ENCODE data around the gene OR2S2. TPM values are rescaled to one million over a fixed set of nuclear protein-coding genes. Genes with fewer than 3 reads are reported as not detected.

OR2S2 gene
- total RNA-seq, 2 experiments from 2014 or later: not detected

- CTCF ChIA-PET (ENCODE audit: unreplicated experiment): no interaction called here
- intact Hi-C loops (cut with micrococcal nuclease; ENCODE audit: unreplicated experiment): no loop called here
- no TSS peak for BruUV-seq (replicated peaks)
These were observed 32.2 kb upstream of the OR2S2 start for GRCh38 chr9:35990155-35990554.

GRCh38 chr9:35984021-35984420 is 26.1 kb upstream of the OR2S2 start:
- no peak for DNase-seq (ENCODE audit: low spot score)
- ChIA-PET POLR2A (interaction anchor here (1.7 kb wide), 1 partner anchor 11 kb away, joined by 10 read pairs; no protein-coding TSS in a partner anchor), CTCF (ENCODE audit: unreplicated experiment) (interaction anchor here (1.1 kb wide), 1 partner anchor 23 kb away, joined by 3 read pairs; no protein-coding TSS in a partner anchor)
- Histone ChIP-seq H3K4me1 (ENCODE audit: insufficient read depth, low read length, poor library complexity, severe bottlenecking) (peaks cover 11% of the 10 kb centered on the region), H3K9me3 (ENCODE audit: low read length) (no peaks in the 10 kb centered on the region), H3K79me2 (ENCODE audit: insufficient read depth, low read depth, low read length) (no peaks in the 10 kb centered on the region), H2AFZ (ENCODE audit: low read length) (no peak overlapping the region), H4K20me1 (ENCODE audit: insufficient read depth, low read length) (no peaks in the 10 kb centered on the region), H3K36me3 (ENCODE audit: insufficient read depth, low read length) (no peaks in the 10 kb centered on the region), H3K4me3 (ENCODE audit: low read depth, low read length, poor library complexity, severe bottlenecking) (no peak overlapping the region), H3K27ac (ENCODE audit: low read depth, low read length, poor library complexity, severe bottlenecking) (no peak overlapping the region), H3K4me2 (ENCODE audit: low read length) (no peak overlapping the region), H3K9me2 (ENCODE audit: insufficient read depth, low read length) (no peaks in the 10 kb centered on the region)
- intact Hi-C loops (cut with micrococcal nuclease; ENCODE audit: unreplicated experiment): no loop called here
- no peak for TF ChIP-seq EZH2phosphoT487 (IDR thresholded peaks at IDR 0.05; ENCODE audit: borderline replicate concordance, low read depth, low read length)
- no peak for TF ChIP-seq CTCF (conservative IDR thresholded peaks at IDR 0.05; ENCODE audit: low read length)
- no TSS peak for BruUV-seq (replicated peaks)

More at GRCh38 chr9:35990155-35990554, 32.2 kb upstream of the OR2S2 start:
- Histone ChIP-seq H3K4me2 (ENCODE audit: low read length) (no peak overlapping the region), H3K36me3 (ENCODE audit: insufficient read depth, low read length) (no peaks in the 10 kb centered on the region), H3K9me2 (ENCODE audit: insufficient read depth, low read length) (no peaks in the 10 kb centered on the region), H3K4me3 (ENCODE audit: low read depth, low read length, poor library complexity, severe bottlenecking) (no peak overlapping the region), H4K20me1 (ENCODE audit: insufficient read depth, low read length) (no peaks in the 10 kb centered on the region), H3K4me1 (ENCODE audit: insufficient read depth, low read length, poor library complexity, severe bottlenecking) (no peaks in the 10 kb centered on the region), H3K27ac (ENCODE audit: low read depth, low read length, poor library complexity, severe bottlenecking) (no peak overlapping the region), H2AFZ (ENCODE audit: low read length) (no peak overlapping the region), H3K79me2 (ENCODE audit: insufficient read depth, low read depth, low read length) (no peaks in the 10 kb centered on the region), H3K9me3 (ENCODE audit: low read length) (no peaks in the 10 kb centered on the region)
- POLR2A ChIA-PET: no interaction called here
- DNase-seq (ENCODE audit: low spot score): no peak
- no peak for TF ChIP-seq CTCF (conservative IDR thresholded peaks at IDR 0.05; ENCODE audit: low read length)
- no peak for TF ChIP-seq EZH2phosphoT487 (IDR thresholded peaks at IDR 0.05; ENCODE audit: borderline replicate concordance, low read depth, low read length)

- H3K9me2 ChIP-seq (ENCODE audit: insufficient read depth, low read length): no peaks in the 10 kb centered on the region
- peak overlapping the region; percentile 33 for H3K4me2 ChIP-seq (ENCODE audit: low read length)
- no peaks in the 10 kb centered on the region; the same call in 1 of the 2 replicates for H3K36me3 ChIP-seq (ENCODE audit: insufficient read depth, low read length)
- no peaks in the 10 kb centered on the region for H3K79me2 ChIP-seq (ENCODE audit: insufficient read depth, low read depth, low read length)
- H3K9me3 ChIP-seq (ENCODE audit: low read length): no peaks in the 10 kb centered on the region; the same call in 1 of the 2 replicates
- no peak overlapping the region for H2AFZ ChIP-seq (ENCODE audit: low read length)
- no peaks in the 10 kb centered on the region for H4K20me1 ChIP-seq (ENCODE audit: insufficient read depth, low read length)
- no TSS peak for BruUV-seq (replicated peaks)
- H3K4me3 ChIP-seq (ENCODE audit: low read depth, low read length, poor library complexity, severe bottlenecking): no peak overlapping the region
- DNase-seq (ENCODE audit: low spot score): peak; percentile 66
- CTCF ChIA-PET (ENCODE audit: unreplicated experiment): no interaction called here
- peaks cover 22% of the 10 kb centered on the region for H3K4me1 ChIP-seq (ENCODE audit: insufficient read depth, low read length, poor library complexity, severe bottlenecking)
- no peak for TF ChIP-seq EZH2phosphoT487 (IDR thresholded peaks at IDR 0.05; ENCODE audit: borderline replicate concordance, low read depth, low read length)
- no peak for TF ChIP-seq CTCF (conservative IDR thresholded peaks at IDR 0.05; ENCODE audit: low read length)
- intact Hi-C loops (cut with micrococcal nuclease; ENCODE audit: unreplicated experiment): no loop called here
- POLR2A ChIA-PET: interaction anchor here (0.7 to 1.0 kb wide), 2 partner anchors 27 to 37 kb away, joined by 3 read pairs; no protein-coding TSS in a partner anchor
- peak overlapping the region; percentile 51 for H3K27ac ChIP-seq (ENCODE audit: low read depth, low read length, poor library complexity, severe bottlenecking)
These were observed 23.7 kb upstream of the OR2S2 start for GRCh38 chr9:35981699-35982098.

Data from OCI-LY7 (cell line).